ENCODE results near the gene FAM221A. TPM values are rescaled to one million over a fixed set of nuclear protein-coding genes. Genes with fewer than 3 reads are reported as not detected.

The FAM221A gene
- polyA plus RNA-seq, 1 experiment, result 3.5 TPM

- no peak overlapping the region for H3K27ac ChIP-seq (ENCODE audit: low read depth, low read length)
- peak; percentile 57 for TF ChIP-seq CTCF (IDR thresholded peaks at IDR 0.05; ENCODE audit: low read depth, low read length)
- H3K27me3 ChIP-seq (ENCODE audit: control insufficient read depth, insufficient read depth, low read length), result no peaks in the 10 kb centered on the region
- peak; percentile 29 for DNase-seq (ENCODE audit: low read depth, low spot score)
- peaks cover 6% of the 10 kb centered on the region; the same call in 1 of the 2 replicates for H3K9me3 ChIP-seq (ENCODE audit: control insufficient read depth, insufficient read depth, low read length)
- H3K4me3 ChIP-seq (ENCODE audit: low read depth, low read length), result no peak overlapping the region
- POLR2A ChIA-PET, result interaction anchor here (0.8 to 1.3 kb wide), 2 partner anchors 115 to 440 kb away, joined by 3 to 4 read pairs; partner anchors contain the start of gene CCDC126
- CTCF ChIA-PET, result interaction anchor here (0.5 to 9.7 kb wide), 33 partner anchors 15 to 1422 kb away, joined by 3 to 202 read pairs (median 5); partner anchors contain the start of gene CCDC126
Measured at GRCh38 chr7:23712368-23713284, 32.6 kb downstream of the FAM221A start.

DNA sequence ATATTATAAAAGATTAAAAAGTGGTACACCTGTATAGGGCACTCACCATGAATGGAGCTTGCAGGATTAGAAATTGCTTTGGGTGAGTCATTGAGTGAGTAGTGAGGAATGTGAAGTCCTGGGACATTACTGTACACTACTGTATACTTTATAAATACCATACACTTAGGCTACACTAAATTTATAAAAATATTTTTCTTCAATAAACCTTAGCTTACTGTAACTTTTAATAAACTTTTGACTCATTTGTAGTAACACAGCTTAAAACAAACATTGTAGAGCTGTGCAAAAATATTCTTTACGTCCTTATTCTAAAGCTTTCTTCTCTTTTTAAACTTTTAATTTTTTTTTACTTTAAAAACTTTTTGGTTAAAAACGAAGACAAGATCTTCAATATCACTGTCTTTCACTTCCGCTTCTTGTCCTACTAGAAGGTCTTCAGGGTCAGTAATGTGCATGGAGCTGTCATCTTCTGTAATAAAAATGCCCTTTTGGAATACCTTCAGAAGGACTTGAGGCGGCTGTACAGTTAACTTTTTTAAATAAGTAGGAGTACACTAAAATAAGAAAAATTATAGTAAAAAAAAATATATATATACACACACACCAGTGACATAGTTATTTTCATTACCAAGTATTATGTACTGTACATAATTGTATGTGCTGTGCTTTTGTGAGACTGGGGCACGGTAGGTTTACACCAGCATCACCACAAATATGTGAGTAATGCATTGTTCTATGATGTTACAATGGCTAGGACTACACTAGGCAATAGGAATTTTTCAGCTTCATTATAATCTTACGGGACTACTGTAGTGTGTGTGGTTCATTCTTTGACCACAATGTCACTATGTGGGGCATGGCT, 33.5 kb downstream of the FAM221A start:
- H3K9me3 ChIP-seq (ENCODE audit: control insufficient read depth, insufficient read depth, low read length), result peaks cover 6% of the 10 kb centered on the region; the same call in 1 of the 2 replicates
- H3K27me3 ChIP-seq (ENCODE audit: control insufficient read depth, insufficient read depth, low read length), result no peaks in the 10 kb centered on the region
- H3K4me3 ChIP-seq (ENCODE audit: low read depth, low read length), result no peak overlapping the region; the same call in 1 of the 2 replicates
- H3K27ac ChIP-seq (ENCODE audit: low read depth, low read length), result peak overlapping the region; percentile 68
- ChIA-PET CTCF (interaction anchor here (0.7 to 9.7 kb wide), 8 partner anchors 17 to 1385 kb away, joined by 3 to 202 read pairs (median 3); no protein-coding TSS in a partner anchor), POLR2A (interaction anchor here (0.8 to 1.3 kb wide), 3 partner anchors 46 to 440 kb away, joined by 3 to 4 read pairs (median 3); partner anchors contain the start of gene CCDC126)
- no peak for TF ChIP-seq CTCF (IDR thresholded peaks at IDR 0.05; ENCODE audit: low read depth, low read length)
- peak; percentile 67 for DNase-seq (ENCODE audit: low read depth, low spot score)

- CTCF ChIA-PET, result interaction anchor here (0.6 to 9.7 kb wide), 5 partner anchors 144 to 1385 kb away, joined by 3 to 202 read pairs (median 3); no protein-coding TSS in a partner anchor
Measured at GRCh38 chr7:23714150-23714464, 34.1 kb downstream of the FAM221A start.

DNA sequence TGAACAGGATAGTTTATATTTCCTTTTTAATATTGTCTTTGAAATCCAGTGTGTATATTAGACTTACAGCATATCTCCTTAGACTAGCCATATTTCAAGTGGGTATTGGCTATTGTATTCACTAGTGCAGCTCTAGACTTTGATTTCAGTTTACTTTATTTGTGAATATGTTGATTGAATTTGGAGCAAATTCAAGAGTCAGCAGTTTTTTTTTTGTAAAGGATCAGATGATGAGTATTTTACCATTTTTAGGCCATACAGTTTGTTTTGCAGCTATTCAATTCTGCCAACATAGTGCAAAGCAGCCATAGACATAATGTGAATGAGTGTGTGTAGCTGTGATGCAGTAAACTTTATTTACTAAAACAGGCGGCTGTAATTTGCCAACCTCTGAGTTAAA, 34.6 kb downstream of the FAM221A start:
- Histone ChIP-seq H3K9me3 (ENCODE audit: control insufficient read depth, insufficient read depth, low read length) (peaks cover 6% of the 10 kb centered on the region; the same call in 1 of the 2 replicates), H3K4me3 (ENCODE audit: low read depth, low read length) (no peak overlapping the region), H3K27ac (ENCODE audit: low read depth, low read length) (no peak overlapping the region), H3K27me3 (ENCODE audit: control insufficient read depth, insufficient read depth, low read length) (no peaks in the 10 kb centered on the region)
- CTCF ChIA-PET, result interaction anchor here (0.5 to 9.7 kb wide), 7 partner anchors 102 to 1631 kb away, joined by 3 to 202 read pairs (median 3); no protein-coding TSS in a partner anchor
- no peak for DNase-seq (ENCODE audit: low read depth, low spot score)
- no peak for TF ChIP-seq CTCF (IDR thresholded peaks at IDR 0.05; ENCODE audit: low read depth, low read length)
- POLR2A ChIA-PET, result no interaction called here

More at GRCh38 chr7:23714150-23714464, 34.1 kb downstream of the FAM221A start:
- TF ChIP-seq CTCF (IDR thresholded peaks at IDR 0.05; ENCODE audit: low read depth, low read length), result no peak
- Histone ChIP-seq H3K4me3 (ENCODE audit: low read depth, low read length) (no peak overlapping the region), H3K9me3 (ENCODE audit: control insufficient read depth, insufficient read depth, low read length) (peaks cover 6% of the 10 kb centered on the region; the same call in 1 of the 2 replicates), H3K27ac (ENCODE audit: low read depth, low read length) (no peak overlapping the region), H3K27me3 (ENCODE audit: control insufficient read depth, insufficient read depth, low read length) (no peaks in the 10 kb centered on the region)
- no peak for DNase-seq (ENCODE audit: low read depth, low spot score)
- POLR2A ChIA-PET, result no interaction called here
